Stomach (tissue), 4 donors: ENCODE results near the gene MRPL40.

ENCODE experiments used
- POLR2A ChIP-seq, 4 donors: fragments of 450-650 bp; IDR thresholded peaks; one replicate each; pipeline ENCODE4 v1.6.1; 2016; ENCODE audit warnings: antibody characterized with exemption in 4 of 4, control low read depth in 2 of 4, mild to moderate bottlenecking in 1 of 4, moderate library complexity in 1 of 4
- POLR2AphosphoS5 ChIP-seq, 3 donors: sonication (generic); formaldehyde crosslinking; IDR thresholded peaks; one replicate each; pipeline ENCODE4 v1.6.1; 2016; ENCODE audit warnings: antibody characterized with exemption in 3 of 3
- TF ChIP-seq, protein P1 (sequence below), 7 experiments: fragments of 450-650 bp in 4 of 7; fragments of 200-600 bp in 3 of 7; sonication (generic) in 3 of 7; IDR thresholded peaks; one replicate each; pipeline ENCODE4 v1.5.1; 2016 to 2019; ENCODE audit warnings: antibody characterized with exemption in 7 of 7, control low read depth in 2 of 7, mild to moderate bottlenecking in 1 of 7

DNA sequence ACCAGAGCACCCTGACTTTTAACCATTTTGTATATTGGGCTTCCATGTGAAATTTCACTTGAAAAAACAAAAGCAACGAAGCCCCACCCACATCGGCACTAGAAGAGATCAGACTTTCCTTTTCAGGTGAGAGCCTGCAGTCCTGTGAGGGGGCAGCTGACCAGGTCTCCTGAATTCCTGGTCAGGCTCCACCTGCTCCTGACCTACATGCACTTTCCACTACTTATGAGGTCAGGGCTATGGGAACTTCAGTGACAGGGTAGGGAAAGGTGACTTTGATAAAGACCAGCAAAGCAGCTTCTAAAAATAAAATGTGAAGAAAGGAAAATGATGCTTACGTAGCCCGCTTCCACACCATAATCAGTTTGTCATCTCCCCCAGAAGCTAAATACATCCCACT, 25.5 kb upstream of the MRPL40 start:
- TF ChIP-seq POLR2A (IDR thresholded peaks at IDR 0.05) (no peak), POLR2AphosphoS5 (IDR thresholded peaks at IDR 0.05) (no peak)
- TF ChIP-seq, protein P1, sequence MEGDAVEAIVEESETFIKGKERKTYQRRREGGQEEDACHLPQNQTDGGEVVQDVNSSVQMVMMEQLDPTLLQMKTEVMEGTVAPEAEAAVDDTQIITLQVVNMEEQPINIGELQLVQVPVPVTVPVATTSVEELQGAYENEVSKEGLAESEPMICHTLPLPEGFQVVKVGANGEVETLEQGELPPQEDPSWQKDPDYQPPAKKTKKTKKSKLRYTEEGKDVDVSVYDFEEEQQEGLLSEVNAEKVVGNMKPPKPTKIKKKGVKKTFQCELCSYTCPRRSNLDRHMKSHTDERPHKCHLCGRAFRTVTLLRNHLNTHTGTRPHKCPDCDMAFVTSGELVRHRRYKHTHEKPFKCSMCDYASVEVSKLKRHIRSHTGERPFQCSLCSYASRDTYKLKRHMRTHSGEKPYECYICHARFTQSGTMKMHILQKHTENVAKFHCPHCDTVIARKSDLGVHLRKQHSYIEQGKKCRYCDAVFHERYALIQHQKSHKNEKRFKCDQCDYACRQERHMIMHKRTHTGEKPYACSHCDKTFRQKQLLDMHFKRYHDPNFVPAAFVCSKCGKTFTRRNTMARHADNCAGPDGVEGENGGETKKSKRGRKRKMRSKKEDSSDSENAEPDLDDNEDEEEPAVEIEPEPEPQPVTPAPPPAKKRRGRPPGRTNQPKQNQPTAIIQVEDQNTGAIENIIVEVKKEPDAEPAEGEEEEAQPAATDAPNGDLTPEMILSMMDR (IDR thresholded peaks at IDR 0.05): no peak
